Measurements from ENCODE around the gene GTPBP2. TPM values are rescaled to one million over a fixed set of nuclear protein-coding genes. Genes with fewer than 3 reads are reported as not detected.
A peak's percentile ranks its signal among the peaks of the same experiment; 100 is the strongest.

GTPBP2 gene
- total and polyA plus RNA-seq, 2 of the 13 experiments (the other 11 are each of a cell fraction or from before 2014, with no cell fraction given), result 26.9 to 88.2 TPM

- TF ChIP-seq RXRA (CRISPR knock-in tag; IDR thresholded peaks at IDR 0.05), result peak; percentile 73
- no peak for TF ChIP-seq NFYB (CRISPR knock-in tag; IDR thresholded peaks at IDR 0.05)
- TF ChIP-seq KMT2B (CRISPR knock-in tag; IDR thresholded peaks at IDR 0.05), result peak; percentile 81
- no peak; the same call in 1 of the 2 replicates for TF ChIP-seq ZNF225 (CRISPR knock-in tag; IDR thresholded peaks at IDR 0.05)
- TF ChIP-seq ZFP37 (CRISPR knock-in tag; IDR thresholded peaks at IDR 0.05; ENCODE audit: borderline replicate concordance), result peak; percentile 77; the same call in 1 of the 2 replicates
- TF ChIP-seq HOXA7 (CRISPR knock-in tag; IDR thresholded peaks at IDR 0.05), result no peak
- 0 out of 2 replicates have a peak, but pooled peaks have one; percentile 59 for TF ChIP-seq ZNF615 (CRISPR knock-in tag; IDR thresholded peaks at IDR 0.05; ENCODE audit: borderline replicate concordance)
- 0 out of 2 replicates have a peak, but pooled peaks have one; percentile 62 for TF ChIP-seq KLF13 (CRISPR knock-in tag; IDR thresholded peaks at IDR 0.05)
- TF ChIP-seq RBFOX2 (IDR thresholded peaks at IDR 0.05; ENCODE audit: low read depth, low read length), result peak; percentile 95
- peak; percentile 79 for TF ChIP-seq ELF1 (CRISPR knock-in tag; IDR thresholded peaks at IDR 0.05)
- TF ChIP-seq GTF3A (CRISPR knock-in tag; conservative IDR thresholded peaks at IDR 0.05), result peak; percentile 82
- peak; percentile 90 for TF ChIP-seq IRF1 (CRISPR knock-in tag; IDR thresholded peaks at IDR 0.05; ENCODE audit: low read depth)
- peak; percentile 93 for TF ChIP-seq ZBTB2 (CRISPR knock-in tag; IDR thresholded peaks at IDR 0.05; ENCODE audit: low read depth)
- peak; percentile 95 for TF ChIP-seq ZNF513 (CRISPR knock-in tag; conservative IDR thresholded peaks at IDR 0.05)
- TF ChIP-seq SYNCRIP (IDR thresholded peaks at IDR 0.05; ENCODE audit: insufficient read depth, low read depth, low read length), result no peak
- no peak; the same call in 1 of the 2 replicates for TF ChIP-seq SNAPC5 (CRISPR knock-in tag; IDR thresholded peaks at IDR 0.05; ENCODE audit: borderline replicate concordance)
- TF ChIP-seq NCOA2 (CRISPR knock-in tag; IDR thresholded peaks at IDR 0.05), result peak; percentile 38
- TF ChIP-seq CCDC6 (CRISPR knock-in tag; IDR thresholded peaks at IDR 0.05), result peak; percentile 48
- TF ChIP-seq NRL (CRISPR knock-in tag; IDR thresholded peaks at IDR 0.05; ENCODE audit: borderline replicate concordance), result peak; percentile 89; the same call in 1 of the 2 replicates
- 0 out of 2 replicates have a peak, but pooled peaks have one; percentile 86 for TF ChIP-seq ZNF567 (CRISPR knock-in tag; IDR thresholded peaks at IDR 0.05; ENCODE audit: borderline replicate concordance)
- TF ChIP-seq MEIS1 (CRISPR knock-in tag; IDR thresholded peaks at IDR 0.05; ENCODE audit: borderline replicate concordance), result no peak; the same call in none of the 2 replicates
- TF ChIP-seq GPN1 (CRISPR knock-in tag; IDR thresholded peaks at IDR 0.05; ENCODE audit: borderline replicate concordance), result no peak
- TF ChIP-seq SP1 (IDR thresholded peaks at IDR 0.05), result no peak
- TF ChIP-seq SP1 (CRISPR knock-in tag; IDR thresholded peaks at IDR 0.05), result peak; percentile 90
- 0 out of 2 replicates have a peak, but pooled peaks have one; percentile 48 for TF ChIP-seq MLLT10 (CRISPR knock-in tag; IDR thresholded peaks at IDR 0.05)
- TF ChIP-seq POLR2AphosphoS5 (IDR thresholded peaks at IDR 0.05; ENCODE audit: low read depth, low read length), result peak; percentile 99
- TF ChIP-seq ZBTB7A (CRISPR knock-in tag; IDR thresholded peaks at IDR 0.05), result peak; percentile 77; the same call in 1 of the 2 replicates
Observed at GRCh38 chr6:43575772-43576551, 53.1 kb downstream of the GTPBP2 start, which contains the start of the genes POLH and XPO5 (continued).
